GM12865 (cell line): ENCODE data around the gene PDIK1L.

ENCODE experiments used
- DNase-seq: peaks from one replicate; pipeline ENCODE4 v3.0.0; 2010; ENCODE audit warnings: low read depth
- H3K4me3 ChIP-seq: 2 replicates; pipeline ENCODE4 v1.5.1; 2011; ENCODE audit warnings: mild to moderate bottlenecking, low read depth, low read length, control low read depth
- CTCF ChIP-seq: IDR thresholded peaks from 2 replicates; pipeline ENCODE4 v1.5.1; 2011; ENCODE audit warnings: low read length, control low read depth, low read depth, inconsistent platforms; ENCODE audit not compliant: insufficient read depth; ENCODE audit errors: missing control alignments

The PDIK1L gene

GRCh38 chr1:26126321-26127084 is 14.9 kb downstream of the PDIK1L start:
- no peak overlapping the region for H3K4me3 ChIP-seq
- DNase-seq = peak; percentile 73
- TF ChIP-seq CTCF = no peak

GRCh38 chr1:26127235-26128163 is 15.9 kb downstream of the PDIK1L start:
- TF ChIP-seq CTCF = no peak
- no peak for DNase-seq
- H3K4me3 ChIP-seq = no peak overlapping the region

- TF ChIP-seq CTCF = no peak
- no peak for DNase-seq
- no peak overlapping the region for H3K4me3 ChIP-seq
These were observed 18.2 kb downstream of the PDIK1L start for GRCh38 chr1:26129778-26130177.

GRCh38 chr1:26130695-26131094 is 19.1 kb downstream of the PDIK1L start:
- no peak for DNase-seq
- H3K4me3 ChIP-seq = no peak overlapping the region
- no peak for TF ChIP-seq CTCF

GRCh38 chr1:26132128-26132833 is 20.7 kb downstream of the PDIK1L start:
- TF ChIP-seq CTCF = no peak
- DNase-seq = no peak

GRCh38 chr1:26132834-26133167 is 21.2 kb downstream of the PDIK1L start:
- H3K4me3 ChIP-seq = no peak overlapping the region
- TF ChIP-seq CTCF = no peak
- DNase-seq = no peak

More at GRCh38 chr1:26132128-26132833, 20.7 kb downstream of the PDIK1L start:
- no peak overlapping the region for H3K4me3 ChIP-seq
